ENCODE measurements around the gene SLC2A1.

- TF ChIP-seq CTCF (IDR thresholded peaks at IDR 0.05) (no peak), POLR2A (IDR thresholded peaks at IDR 0.05) (no peak)
Observed at GRCh38 chr1:42935971-42936308, 22.7 kb downstream of the SLC2A1 start.

Data from uterus (tissue), 2 donors.